Activated CD8-positive, alpha-beta T cell treated with anti-CD3 and anti-CD28 coated beads for 36 hours (primary cell): ENCODE measurements around the gene WASF3. TPM values are rescaled to one million over a fixed set of nuclear protein-coding genes. Genes with fewer than 3 reads are reported as not detected.
"Not testable (repeated sequence)": the region's sequence is repeated elsewhere in the genome, so short reads cannot be mapped to it uniquely, and the experiment has no call there.

Experiments used
- ATAC-seq: fragments of 200-7000 bp; cut with Tn5 transposase; one replicate; pipeline ENCODE4 v1.10.0; 2021; ENCODE audit warnings: mild to moderate bottlenecking, moderate library complexity
- CTCF ChIA-PET: fragments of 350-600 bp; sonication (Branson Sonifier 250); formaldehyde crosslinking; loops from one replicate; lab custom pipeline; 2021; ENCODE audit warnings: antibody characterized with exemption; lab: Charles Lee
- POLR2A ChIA-PET: fragments of 350-600 bp; sonication (Branson Sonifier 250); formaldehyde crosslinking; loops from one replicate; lab custom pipeline; 2021; ENCODE audit warnings: antibody characterized with exemption; lab: Charles Lee
- DNase-seq: peaks from one replicate; pipeline ENCODE4 v3.0.0-alpha.2; 2020
- H3K27ac Mint-ChIP-seq: one replicate; pipeline ENCODE4 v1.8.0; 2021; ENCODE audit warnings: mild to moderate bottlenecking, mixed read lengths
- H3K27me3 Mint-ChIP-seq: one replicate; pipeline ENCODE4 v1.8.0; 2021; ENCODE audit warnings: mixed read lengths
- H3K36me3 Mint-ChIP-seq: one replicate; pipeline ENCODE4 v1.8.0; 2021; ENCODE audit warnings: low read depth, mixed read lengths
- H3K4me1 Mint-ChIP-seq: one replicate; pipeline ENCODE4 v1.8.0; 2021; ENCODE audit warnings: low read depth, mixed read lengths
- H3K4me3 Mint-ChIP-seq: one replicate; pipeline ENCODE4 v1.8.0; 2021; ENCODE audit warnings: mild to moderate bottlenecking, moderate library complexity, mixed read lengths
- H3K9me3 Mint-ChIP-seq: one replicate; pipeline ENCODE4 v1.8.0; 2021; ENCODE audit warnings: mixed read lengths
- intact Hi-C: fragments of 100-400 bp; cut with micrococcal nuclease; formaldehyde crosslinking; loops from one replicate; pipeline ENCODE4 v1.10.0; 2022
- total RNA-seq, 2 experiments: library from RNA; stranded (reverse); gene quantifications; one replicate each; pipeline ENCODE4 v1.2.3, GENCODE V29; 2021
- TF ChIP-seq, protein P1 (sequence below): fragments of 200-600 bp; IDR thresholded peaks from one replicate; pipeline ENCODE4 v1.8.0; 2022; ENCODE audit warnings: antibody characterized with exemption, mild to moderate bottlenecking

Gene WASF3
- total RNA-seq, 2 experiments from 2014 or later: 0.07 to 0.09 TPM

DNA sequence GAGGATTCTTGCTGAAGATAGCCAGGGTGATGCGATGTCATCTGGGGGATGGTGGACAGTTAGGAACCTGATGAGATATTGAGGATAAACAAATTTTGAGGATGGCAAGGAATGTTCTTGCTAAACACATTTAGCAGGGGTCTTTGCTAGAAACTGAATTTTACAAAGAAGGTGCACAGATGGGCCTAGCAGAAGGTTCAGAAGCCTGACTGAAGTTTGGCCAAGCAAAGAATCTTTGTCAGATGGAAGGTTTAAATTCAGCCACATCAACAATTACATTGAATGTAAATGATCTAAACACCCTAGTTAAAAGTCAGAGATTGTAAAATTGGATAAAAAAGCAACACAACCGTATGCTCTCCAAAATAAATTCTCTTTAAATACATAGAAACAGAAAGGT is 68.8 kb downstream of the WASF3 start:
- intact Hi-C loops: no loop called here
- DNase-seq (no peak), ATAC-seq (no peak)
- TF ChIP-seq, protein P1, sequence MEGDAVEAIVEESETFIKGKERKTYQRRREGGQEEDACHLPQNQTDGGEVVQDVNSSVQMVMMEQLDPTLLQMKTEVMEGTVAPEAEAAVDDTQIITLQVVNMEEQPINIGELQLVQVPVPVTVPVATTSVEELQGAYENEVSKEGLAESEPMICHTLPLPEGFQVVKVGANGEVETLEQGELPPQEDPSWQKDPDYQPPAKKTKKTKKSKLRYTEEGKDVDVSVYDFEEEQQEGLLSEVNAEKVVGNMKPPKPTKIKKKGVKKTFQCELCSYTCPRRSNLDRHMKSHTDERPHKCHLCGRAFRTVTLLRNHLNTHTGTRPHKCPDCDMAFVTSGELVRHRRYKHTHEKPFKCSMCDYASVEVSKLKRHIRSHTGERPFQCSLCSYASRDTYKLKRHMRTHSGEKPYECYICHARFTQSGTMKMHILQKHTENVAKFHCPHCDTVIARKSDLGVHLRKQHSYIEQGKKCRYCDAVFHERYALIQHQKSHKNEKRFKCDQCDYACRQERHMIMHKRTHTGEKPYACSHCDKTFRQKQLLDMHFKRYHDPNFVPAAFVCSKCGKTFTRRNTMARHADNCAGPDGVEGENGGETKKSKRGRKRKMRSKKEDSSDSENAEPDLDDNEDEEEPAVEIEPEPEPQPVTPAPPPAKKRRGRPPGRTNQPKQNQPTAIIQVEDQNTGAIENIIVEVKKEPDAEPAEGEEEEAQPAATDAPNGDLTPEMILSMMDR: no peak
- CTCF ChIA-PET: no interaction called here
- Mint-ChIP-seq H3K9me3 (peaks cover 13% of the 10 kb centered on the region), H3K27me3 (peaks cover 10% of the 10 kb centered on the region), H3K27ac (no peak overlapping the region), H3K36me3 (no peaks in the 10 kb centered on the region), H3K4me1 (no peaks in the 10 kb centered on the region), H3K4me3 (no peak overlapping the region)
- POLR2A ChIA-PET: no interaction called here

DNA sequence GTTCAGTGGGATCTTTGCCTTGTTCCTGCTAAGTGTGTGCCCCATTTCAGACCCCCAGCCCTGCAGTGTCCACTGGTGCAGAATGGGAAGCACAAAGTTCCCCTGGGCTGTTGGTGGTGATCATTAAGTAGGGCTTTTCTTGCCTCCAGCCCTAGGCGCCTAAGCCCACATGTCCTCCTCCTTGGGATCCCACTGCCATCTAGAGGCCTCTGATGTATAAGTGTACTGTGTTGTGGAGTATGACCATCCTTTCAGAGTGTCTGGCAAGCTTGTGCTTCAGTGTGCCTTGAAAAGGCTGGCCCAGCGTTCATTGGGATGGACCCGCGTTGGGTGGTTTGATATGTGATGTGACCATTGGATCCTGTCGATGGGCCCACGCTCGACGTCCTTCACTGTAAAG is 71.2 kb downstream of the WASF3 start:
- POLR2A ChIA-PET: no interaction called here
- intact Hi-C loops: no loop called here
- no peak for ATAC-seq
- H3K4me3 Mint-ChIP-seq: no peak overlapping the region
- H3K4me1 Mint-ChIP-seq: no peaks in the 10 kb centered on the region
- CTCF ChIA-PET: interaction anchor here (1.0 to 1.7 kb wide), 2 partner anchors 32 to 444 kb away, joined by 3 to 6 read pairs; no protein-coding TSS in a partner anchor
- TF ChIP-seq, protein P1: no peak
- no peaks in the 10 kb centered on the region for H3K36me3 Mint-ChIP-seq
- H3K27me3 Mint-ChIP-seq: peaks cover 6% of the 10 kb centered on the region
- no peak for DNase-seq
- peaks cover 9% of the 10 kb centered on the region for H3K9me3 Mint-ChIP-seq
- no peak overlapping the region for H3K27ac Mint-ChIP-seq

DNA sequence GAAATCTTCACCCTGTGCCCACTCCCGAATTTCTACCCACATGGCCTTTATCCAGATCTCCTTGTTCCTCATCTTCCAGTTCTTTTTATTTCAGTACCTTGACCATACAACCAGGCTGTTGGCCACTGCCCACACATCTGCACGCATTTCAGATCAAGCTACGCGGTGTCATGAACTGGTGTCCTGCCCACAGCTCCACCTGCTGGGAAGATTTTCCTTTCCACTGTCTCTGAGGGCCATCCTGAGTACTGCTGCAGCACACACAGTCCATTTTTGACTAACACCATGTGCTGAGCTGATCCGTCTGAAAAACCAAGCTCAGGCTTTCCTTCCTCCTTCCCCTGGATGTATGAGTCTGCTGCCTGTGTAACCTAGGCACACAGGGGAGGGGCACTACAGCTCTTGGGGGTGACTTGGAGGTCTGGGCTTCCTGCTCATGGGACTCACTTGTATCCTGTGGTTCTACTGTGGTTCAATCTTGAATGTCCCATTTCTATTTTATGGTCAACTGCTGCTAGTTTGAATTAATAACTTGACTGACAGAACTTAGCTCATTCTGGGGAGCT is 71.9 kb downstream of the WASF3 start:
- DNase-seq: peak; percentile 4
- H3K4me1 Mint-ChIP-seq: no peaks in the 10 kb centered on the region
- H3K4me3 Mint-ChIP-seq: no peak overlapping the region
- peaks cover 3% of the 10 kb centered on the region for H3K9me3 Mint-ChIP-seq
- ChIA-PET POLR2A (interaction anchor here (0.8 kb wide), 1 partner anchor 10 kb away, joined by 3 read pairs; no protein-coding TSS in a partner anchor), CTCF (interaction anchor here (1.0 to 1.7 kb wide), 2 partner anchors 33 to 444 kb away, joined by 3 to 6 read pairs; no protein-coding TSS in a partner anchor)
- intact Hi-C loops: no loop called here
- ATAC-seq: no peak
- TF ChIP-seq, protein P1: no peak
- no peak overlapping the region for H3K27ac Mint-ChIP-seq
- H3K36me3 Mint-ChIP-seq: no peaks in the 10 kb centered on the region
- H3K27me3 Mint-ChIP-seq: peaks cover 7% of the 10 kb centered on the region

DNA sequence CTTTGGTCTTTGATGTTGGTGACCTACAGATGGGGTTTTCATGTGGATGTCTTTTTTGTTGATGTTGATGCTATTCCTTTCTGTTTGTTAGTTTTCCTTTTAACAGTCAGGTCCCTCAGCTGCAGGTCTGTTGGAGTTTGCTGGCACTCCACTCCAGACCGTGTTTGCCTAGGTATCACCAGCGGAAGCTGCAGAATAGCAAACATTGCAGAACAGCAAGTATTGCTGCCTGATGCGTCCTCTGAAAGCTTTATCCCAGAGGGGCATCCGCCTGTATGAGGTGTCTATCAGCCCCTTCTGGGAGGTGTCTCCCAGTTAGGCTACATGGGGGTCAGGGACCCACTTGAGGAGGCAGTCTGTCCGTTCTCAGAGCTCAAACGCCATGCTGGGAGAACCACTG is 78.2 kb downstream of the WASF3 start:
- ATAC-seq, H3K36me3 Mint-ChIP-seq, POLR2A ChIA-PET, H3K4me1 Mint-ChIP-seq, H3K9me3 Mint-ChIP-seq, DNase-seq, CTCF ChIA-PET, H3K4me3 Mint-ChIP-seq, H3K27ac Mint-ChIP-seq, intact Hi-C loops: not testable (repeated sequence)
- peaks cover 14% of the 10 kb centered on the region for H3K27me3 Mint-ChIP-seq

DNA sequence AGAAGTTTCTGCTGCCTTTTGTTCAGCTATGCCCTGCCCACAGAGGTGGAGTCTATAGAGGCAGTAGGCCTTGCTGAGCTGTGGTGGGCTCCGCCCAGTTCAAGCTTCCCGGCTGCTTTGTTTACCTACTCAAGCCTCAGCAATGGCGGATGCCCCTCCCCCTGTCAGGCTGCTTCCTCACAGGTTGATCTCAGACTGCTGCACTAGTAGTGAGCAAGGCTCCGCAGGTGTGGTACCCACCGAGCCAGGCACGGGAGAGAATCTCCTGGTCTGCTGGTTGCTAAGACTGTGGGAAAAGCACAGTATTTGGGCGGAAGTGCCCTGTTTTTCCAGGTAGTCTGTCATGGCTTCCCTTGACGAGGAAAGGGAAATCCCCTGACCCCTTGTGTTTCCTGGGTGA is 78.6 kb downstream of the WASF3 start:
- H3K4me3 Mint-ChIP-seq, intact Hi-C loops, ATAC-seq, H3K27ac Mint-ChIP-seq, H3K4me1 Mint-ChIP-seq, DNase-seq, CTCF ChIA-PET, H3K9me3 Mint-ChIP-seq, POLR2A ChIA-PET, H3K36me3 Mint-ChIP-seq: not testable (repeated sequence)
- H3K27me3 Mint-ChIP-seq: peaks cover 14% of the 10 kb centered on the region

DNA sequence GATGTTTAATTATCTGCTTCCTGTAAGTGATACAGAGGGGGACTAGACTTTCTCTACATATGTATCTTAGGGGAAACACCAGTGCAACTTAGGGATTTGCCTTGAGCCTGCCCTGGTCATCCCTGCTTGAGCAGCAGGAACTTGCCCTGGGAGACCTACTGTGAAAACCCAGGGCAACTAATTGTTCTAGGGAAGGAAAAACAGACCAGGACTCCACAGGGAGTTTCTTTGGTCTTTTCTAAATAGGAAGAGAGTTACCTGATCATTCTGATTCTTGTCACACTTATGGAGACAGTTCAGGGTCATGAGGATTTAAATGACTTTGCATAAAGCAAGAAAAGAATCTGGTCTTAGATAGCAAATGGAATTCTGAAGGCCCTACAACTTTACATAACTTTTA is 89.1 kb downstream of the WASF3 start:
- Mint-ChIP-seq H3K36me3 (no peaks in the 10 kb centered on the region), H3K27me3 (peaks cover 20% of the 10 kb centered on the region), H3K27ac (no peak overlapping the region), H3K4me1 (no peaks in the 10 kb centered on the region), H3K4me3 (no peak overlapping the region), H3K9me3 (peaks cover 4% of the 10 kb centered on the region)
- ChIA-PET POLR2A (no interaction called here), CTCF (no interaction called here)
- intact Hi-C loops: no loop called here
- DNase-seq (no peak), ATAC-seq (no peak)
- TF ChIP-seq, protein P1: no peak
